ENCODE results near the gene FHAD1. TPM values are rescaled to one million over a fixed set of nuclear protein-coding genes. Genes with fewer than 3 reads are reported as not detected.
A peak's percentile ranks its signal among the peaks of the same experiment; 100 is the strongest.

FHAD1 gene
- total and polyA plus RNA-seq, 9 of the 15 experiments (the other 6 are each of a cell fraction or from before 2014, with no cell fraction given) = 0.32 to 2.1 (median 1.5) TPM; not detected in 1

DNA sequence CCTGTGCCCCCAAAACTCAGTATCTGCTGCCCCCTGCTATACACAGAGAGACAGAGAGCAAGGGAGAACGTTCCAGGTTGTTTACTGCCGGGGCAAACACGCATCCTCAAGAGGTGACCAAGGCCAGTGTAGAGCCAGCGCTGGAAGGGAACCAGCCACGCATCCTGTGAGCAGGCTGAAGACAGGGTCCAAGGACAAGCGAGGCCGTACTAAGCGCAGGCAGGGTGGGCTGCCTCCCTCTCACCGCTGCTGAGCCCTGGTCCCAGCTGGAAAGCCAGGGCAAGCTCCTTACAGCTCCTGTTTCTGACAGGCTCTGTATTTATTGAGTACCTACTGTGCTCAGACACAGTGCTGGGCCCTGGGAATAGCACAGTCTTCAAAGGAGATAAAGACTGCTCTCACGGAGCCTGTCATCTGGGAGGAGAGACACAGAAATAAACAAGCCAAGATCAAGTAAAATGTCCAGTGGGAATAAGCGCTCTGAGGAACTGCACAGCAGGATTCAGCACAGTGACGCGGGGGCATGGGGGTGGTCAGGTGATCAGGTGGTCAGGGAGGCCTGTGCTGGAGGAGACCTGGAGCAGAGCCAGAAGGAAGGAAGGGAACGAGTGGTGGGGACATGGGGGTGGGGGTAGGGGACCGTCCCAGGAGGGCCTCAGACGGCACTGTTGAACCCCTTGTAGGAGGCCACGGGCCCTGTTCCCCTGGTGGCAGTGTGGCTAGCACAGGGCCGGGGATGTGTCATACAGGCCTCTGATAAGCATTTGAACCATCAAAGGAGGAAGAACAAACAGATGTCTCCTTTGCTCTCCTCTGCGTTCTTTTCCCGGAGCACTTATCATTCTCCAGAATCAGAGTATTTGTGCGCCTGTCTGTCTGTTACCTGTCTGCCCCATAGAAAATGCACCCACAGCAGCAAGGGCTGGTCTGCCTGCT is 124.9 kb downstream of the FHAD1 start (continued):
- TF ChIP-seq ZBTB40 (IDR thresholded peaks at IDR 0.05) (no peak), ZBTB40 (CRISPR knock-in tag; IDR thresholded peaks at IDR 0.05) (no peak), TFAP4 (CRISPR knock-in tag; IDR thresholded peaks at IDR 0.05; ENCODE audit: borderline replicate concordance) (peak; percentile 22; the same call in 1 of the 2 replicates), CHD4 (IDR thresholded peaks at IDR 0.05; ENCODE audit: insufficient read depth, insufficient replicate concordance, low read depth, low read length, poor library complexity, severe bottlenecking) (peak; percentile 39), SOX6 (IDR thresholded peaks at IDR 0.05) (peak; percentile 27; the same call in 1 of the 2 replicates), ZNF3 (CRISPR knock-in tag; IDR thresholded peaks at IDR 0.05) (no peak), PHF8 (IDR thresholded peaks at IDR 0.05; ENCODE audit: borderline replicate concordance, low read length) (no peak), CTBP1 (IDR thresholded peaks at IDR 0.05; ENCODE audit: borderline replicate concordance) (peak; percentile 46; the same call in 1 of the 2 replicates), ZNF551 (CRISPR knock-in tag; IDR thresholded peaks at IDR 0.05) (no peak), ZFP1 (CRISPR knock-in tag; IDR thresholded peaks at IDR 0.05) (no peak), IRF2 (CRISPR knock-in tag; IDR thresholded peaks at IDR 0.05) (no peak)

All from K562 (cell line).